GM18861 (cell line): ENCODE measurements around the gene RPP14.
A peak's percentile ranks its signal among the peaks of the same experiment; 100 is the strongest.
"Not testable (repeated sequence)": the region's sequence is repeated elsewhere in the genome, so short reads cannot be mapped to it uniquely, and the experiment has no call there.

ENCODE experiments used
- ATAC-seq: cut with Tn5 transposase; IDR thresholded peaks from one replicate; pipeline ENCODE4 v1.9.1; 2021; ENCODE audit not compliant: unreplicated experiment

Gene RPP14

GRCh38 chr3:58331593-58332152, 25.6 kb downstream of the RPP14 start:
- no peak for ATAC-seq

- peak; percentile 70 for ATAC-seq
Observed at GRCh38 chr3:58332575-58333188, 26.6 kb downstream of the RPP14 start, which contains the start of gene PXK. PXK (plus strand) TSS chr3:58332892; CDS start chr3:58332989, 97 bp downstream.

- ATAC-seq = no peak
Observed at GRCh38 chr3:58333206-58334012, 27.4 kb downstream of the RPP14 start.

- no peak for ATAC-seq
Observed at GRCh38 chr3:58334013-58334321, 27.9 kb downstream of the RPP14 start.

- no peak for ATAC-seq
Observed at GRCh38 chr3:58334506-58334884, 28.4 kb downstream of the RPP14 start.

GRCh38 chr3:58335652-58335947, 29.6 kb downstream of the RPP14 start:
- ATAC-seq = no peak

- no peak for ATAC-seq
Observed at GRCh38 chr3:58336135-58336882, 30.3 kb downstream of the RPP14 start.

GRCh38 chr3:58337190-58337589, 31.1 kb downstream of the RPP14 start:
- no peak for ATAC-seq

GRCh38 chr3:58339146-58339545, 33.1 kb downstream of the RPP14 start:
- ATAC-seq = not testable (repeated sequence)

- no peak for ATAC-seq
Observed at GRCh38 chr3:58340594-58341244, 34.7 kb downstream of the RPP14 start.

- ATAC-seq = no peak
Observed at GRCh38 chr3:58341376-58341775, 35.3 kb downstream of the RPP14 start.

- ATAC-seq = no peak
Observed at GRCh38 chr3:58342676-58343075, 36.6 kb downstream of the RPP14 start.

GRCh38 chr3:58345457-58345856, 39.4 kb downstream of the RPP14 start:
- no peak for ATAC-seq

GRCh38 chr3:58346368-58346767, 40.3 kb downstream of the RPP14 start:
- no peak for ATAC-seq

GRCh38 chr3:58347984-58348383, 41.9 kb downstream of the RPP14 start:
- no peak for ATAC-seq

GRCh38 chr3:58349792-58350626, 44.0 kb downstream of the RPP14 start:
- ATAC-seq = peak; percentile 88

- ATAC-seq = no peak
Observed at GRCh38 chr3:58350627-58351013, 44.6 kb downstream of the RPP14 start.

- no peak for ATAC-seq
Observed at GRCh38 chr3:58351920-58352319, 45.9 kb downstream of the RPP14 start.

GRCh38 chr3:58352626-58353025, 46.6 kb downstream of the RPP14 start:
- ATAC-seq = no peak

- ATAC-seq = no peak
Observed at GRCh38 chr3:58353722-58354553, 47.9 kb downstream of the RPP14 start.
